SU-DHL-6 (cell line): Measurements from ENCODE around the gene COL1A1.

Experiments
- EZH2phosphoT487 ChIP-seq: fragments of 200-600 bp; sonication (generic), shearing (Covaris generic); conservative IDR thresholded peaks from 2 replicates; pipeline ENCODE4 v1.6.1; 2018; ENCODE audit warnings: mild to moderate bottlenecking, antibody characterized with exemption, low read length, moderate library complexity, mixed read lengths
- TF ChIP-seq, protein P1 (sequence below): fragments of 200-600 bp; sonication (generic); IDR thresholded peaks from one replicate; pipeline ENCODE4 v1.5.1; 2017; ENCODE audit warnings: antibody characterized with exemption, mild to moderate bottlenecking, low read length, moderate library complexity; ENCODE audit not compliant: insufficient read depth, poor library complexity, severe bottlenecking

DNA sequence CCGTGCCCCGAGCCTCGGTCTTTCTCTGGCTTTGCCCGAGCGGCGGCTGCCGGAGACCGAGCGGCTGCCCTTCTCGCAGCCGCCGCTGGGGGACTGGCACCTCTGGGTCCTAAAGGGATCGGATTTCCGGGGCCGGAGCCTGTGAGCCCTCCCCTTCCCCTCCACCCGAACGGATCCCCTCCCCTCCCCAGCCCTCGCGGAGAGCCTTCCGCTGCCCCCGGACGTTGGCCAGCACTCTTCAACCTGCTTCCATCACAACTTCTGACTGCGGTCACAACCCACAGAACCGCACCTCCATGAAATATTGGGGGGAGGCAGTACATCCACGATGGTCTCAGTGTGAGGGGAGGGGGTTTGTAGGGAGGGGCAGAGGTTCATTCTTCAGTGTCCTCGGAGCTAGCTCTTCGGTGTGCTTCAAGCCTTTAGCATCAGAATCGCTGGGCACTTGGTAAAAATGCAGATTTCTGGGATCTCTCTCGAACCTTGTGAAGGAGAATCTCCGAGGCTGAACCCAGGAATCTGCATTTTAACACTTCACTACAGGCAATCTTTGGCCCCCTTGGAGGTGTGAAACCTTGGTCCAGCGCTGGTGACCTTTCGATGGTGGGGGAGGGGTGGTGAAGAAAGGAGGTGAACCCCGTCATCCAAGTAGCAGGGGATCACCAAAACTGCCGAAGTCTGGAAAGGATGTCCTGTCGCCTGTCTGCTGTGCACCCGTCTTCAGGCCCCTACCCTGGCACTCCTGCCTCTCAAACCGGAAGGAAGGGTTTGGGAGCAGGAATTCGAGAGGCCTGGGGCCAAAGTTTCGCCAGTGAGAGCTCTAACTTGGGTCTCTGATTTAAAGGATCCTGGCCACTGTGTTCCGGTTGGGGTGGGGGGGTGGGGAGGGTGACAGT is 50.1 kb downstream of the COL1A1 start:
- TF ChIP-seq, protein P1, sequence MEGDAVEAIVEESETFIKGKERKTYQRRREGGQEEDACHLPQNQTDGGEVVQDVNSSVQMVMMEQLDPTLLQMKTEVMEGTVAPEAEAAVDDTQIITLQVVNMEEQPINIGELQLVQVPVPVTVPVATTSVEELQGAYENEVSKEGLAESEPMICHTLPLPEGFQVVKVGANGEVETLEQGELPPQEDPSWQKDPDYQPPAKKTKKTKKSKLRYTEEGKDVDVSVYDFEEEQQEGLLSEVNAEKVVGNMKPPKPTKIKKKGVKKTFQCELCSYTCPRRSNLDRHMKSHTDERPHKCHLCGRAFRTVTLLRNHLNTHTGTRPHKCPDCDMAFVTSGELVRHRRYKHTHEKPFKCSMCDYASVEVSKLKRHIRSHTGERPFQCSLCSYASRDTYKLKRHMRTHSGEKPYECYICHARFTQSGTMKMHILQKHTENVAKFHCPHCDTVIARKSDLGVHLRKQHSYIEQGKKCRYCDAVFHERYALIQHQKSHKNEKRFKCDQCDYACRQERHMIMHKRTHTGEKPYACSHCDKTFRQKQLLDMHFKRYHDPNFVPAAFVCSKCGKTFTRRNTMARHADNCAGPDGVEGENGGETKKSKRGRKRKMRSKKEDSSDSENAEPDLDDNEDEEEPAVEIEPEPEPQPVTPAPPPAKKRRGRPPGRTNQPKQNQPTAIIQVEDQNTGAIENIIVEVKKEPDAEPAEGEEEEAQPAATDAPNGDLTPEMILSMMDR: no peak
- TF ChIP-seq EZH2phosphoT487: no peak
